Sigmoid colon (tissue), 7 donors: ENCODE measurements around the gene KAT8. TPM values are rescaled to one million over a fixed set of nuclear protein-coding genes. Genes with fewer than 3 reads are reported as not detected.
A peak's percentile ranks its signal among the peaks of the same experiment; 100 is the strongest.

Experiments
- DNase-seq: peaks from one replicate; pipeline ENCODE4 v3.0.0-alpha.2; 2019
- H3K27ac ChIP-seq, 4 donors: fragments of 200-600 bp; sonication (generic); one replicate each; pipeline ENCODE4 v1.5.1; 2016 to 2019; ENCODE audit warnings: mild to moderate bottlenecking in 1 of 4
- H3K27me3 ChIP-seq, 3 donors: fragments of 200-600 bp; sonication (generic); one replicate each; pipeline ENCODE4 v1.5.1; 2019; ENCODE audit warnings: mild to moderate bottlenecking in 1 of 3
- H3K36me3 ChIP-seq, 4 donors: fragments of 200-600 bp; sonication (generic); one replicate each; pipeline ENCODE4 v1.5.1; 2016 to 2019
- H3K4me1 ChIP-seq, 4 donors: fragments of 200-600 bp; sonication (generic); one replicate each; pipeline ENCODE4 v1.5.1; 2017 to 2019
- H3K4me3 ChIP-seq, 4 donors: fragments of 200-600 bp; sonication (generic); one replicate each; pipeline ENCODE4 v1.5.1; 2017 to 2019; ENCODE audit warnings: mild to moderate bottlenecking in 2 of 4, moderate library complexity in 1 of 4
- H3K9me3 ChIP-seq, 4 donors: fragments of 200-600 bp in 3 of 4; sonication (generic) in 3 of 4; one replicate each; pipeline versions ENCODE4 v1.5.1 to v1.6.1; 2013 to 2019
- CTCF ChIP-seq, 4 experiments: fragments of 450-650 bp in 3 of 4; fragments of 200-600 bp in 1 of 4; IDR thresholded peaks; one replicate each; pipeline ENCODE4 v1.5.1; 2016 to 2019; ENCODE audit warnings: antibody characterized with exemption in 4 of 4, mild to moderate bottlenecking in 3 of 4, moderate library complexity in 2 of 4
- EP300 ChIP-seq, 4 donors: sonication (generic); formaldehyde crosslinking; IDR thresholded peaks; one replicate each; pipeline ENCODE4 v1.6.1; 2017; ENCODE audit warnings: antibody characterized with exemption in 4 of 4
- POLR2A ChIP-seq, 2 donors: fragments of 450-650 bp; IDR thresholded peaks; one replicate each; pipeline ENCODE4 v1.6.1; 2016; ENCODE audit warnings: antibody characterized with exemption in 2 of 2, mild to moderate bottlenecking in 2 of 2, moderate library complexity in 2 of 2
- POLR2AphosphoS5 ChIP-seq, 4 donors: sonication (generic); formaldehyde crosslinking; IDR thresholded peaks; one replicate each; pipeline ENCODE4 v1.6.1; 2017; ENCODE audit warnings: antibody characterized with exemption in 4 of 4
- WGBS, 2 donors: extraction: QIAGEN DNeasy Blood & Tissue Kit; methylation state at CpG; one replicate each; pipeline ENCODE4 v1.1.7; 2013; 5-methylcytosine and 5-hydroxymethylcytosine counted together
- intact Hi-C: fragments of 100-400 bp; cut with DNase I; formaldehyde crosslinking; loops from one replicate; pipeline ENCODE4 v1.15.1; 2023
- polyA plus RNA-seq, 3 donors: library from polyadenylated mRNA; stranded (reverse); fragments of 200-250 nt; gene quantifications; one replicate each; pipeline ENCODE4 v1.2.3, GENCODE V29; 2013
- total RNA-seq, 4 donors: library from RNA; depleted of rRNA; stranded (reverse); fragments of >200 nt; gene quantifications; one replicate each; pipeline ENCODE4 v1.1.0, GENCODE V29; 2016
- donor health status: healthy with polysubstance abuse.
- donor health status: Bipolar disorder and iron deficiency.
- donor health status: healthy.

Gene KAT8
- total and polyA plus RNA-seq, 7 donors = 31.2 to 65.7 (median 57.1) TPM

GRCh38 chr16:31109622-31110021, 7.8 kb upstream of the KAT8 start:
- 88 to 93% methylated on average over 12 of the region's 12 CpGs for WGBS, 2 donors

DNA sequence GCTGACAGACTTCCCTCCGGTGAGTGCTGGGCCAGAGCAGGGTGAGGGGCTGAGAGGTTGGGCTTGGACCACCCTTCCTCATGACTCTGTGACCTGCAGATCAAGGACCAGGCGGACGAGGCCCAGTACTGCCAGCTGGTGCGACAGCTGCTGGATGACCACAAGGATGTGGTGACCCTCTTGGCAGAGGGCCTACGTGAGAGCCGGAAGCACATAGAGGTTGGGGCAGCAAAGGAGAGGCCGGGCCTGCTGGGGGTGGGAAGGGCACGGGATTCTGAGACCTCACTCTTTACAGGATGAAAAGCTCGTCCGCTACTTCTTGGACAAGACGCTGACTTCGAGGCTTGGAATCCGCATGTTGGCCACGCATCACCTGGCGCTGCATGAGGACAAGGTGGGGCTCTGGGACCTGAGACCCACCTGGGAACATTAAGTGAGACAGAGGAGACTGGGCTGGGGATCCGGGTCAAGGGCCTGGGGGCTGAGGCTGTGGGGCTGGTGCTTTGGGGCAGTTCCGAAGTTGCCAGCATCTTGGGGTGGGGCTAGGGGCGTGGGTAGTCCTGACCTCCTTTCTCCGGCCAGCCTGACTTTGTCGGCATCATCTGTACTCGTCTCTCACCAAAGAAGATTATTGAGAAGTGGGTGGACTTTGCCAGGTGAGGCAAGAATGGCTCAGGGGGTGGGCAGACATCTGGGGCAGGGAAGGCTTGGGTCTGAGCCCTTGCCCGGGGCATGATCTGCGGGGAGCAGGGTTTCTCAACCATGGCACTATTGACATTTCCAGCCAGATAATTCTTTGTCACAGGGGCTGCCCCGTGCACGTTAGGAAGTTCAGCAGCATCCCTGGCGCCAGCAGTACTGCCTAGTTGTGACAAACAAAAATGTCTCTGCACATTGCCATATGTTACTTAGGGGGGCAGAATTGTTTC, 7.1 kb upstream of the KAT8 start:
- Histone ChIP-seq H3K4me3 (no peak overlapping the region), H3K27me3 (no peaks in the 10 kb centered on the region), H3K36me3 (peaks cover 14 to 38% (median 26%) of the 10 kb centered on the region in 4 donors), H3K27ac (no peak overlapping the region), H3K4me1 (peaks cover 0 to 39% (median 27%) of the 10 kb centered on the region in 4 donors), H3K9me3 (no peaks in the 10 kb centered on the region)
- TF ChIP-seq CTCF (IDR thresholded peaks at IDR 0.05) (no peak), POLR2AphosphoS5 (IDR thresholded peaks at IDR 0.05) (no peak), POLR2A (IDR thresholded peaks at IDR 0.05) (no peak), EP300 (IDR thresholded peaks at IDR 0.05) (no peak)
- intact Hi-C loops = loop anchor here (10.0 kb wide), 1 partner anchor 344 kb away; the partner anchor contains the start of gene ARMC5
- no peak for DNase-seq
- 90 to 91% methylated on average over 26 of the region's 26 CpGs for WGBS, 2 donors

More at GRCh38 chr16:31109622-31110021, 7.8 kb upstream of the KAT8 start:
- TF ChIP-seq POLR2A (IDR thresholded peaks at IDR 0.05) (no peak), EP300 (IDR thresholded peaks at IDR 0.05) (no peak), POLR2AphosphoS5 (IDR thresholded peaks at IDR 0.05) (no peak), CTCF (IDR thresholded peaks at IDR 0.05) (no peak)
- intact Hi-C loops = loop anchor here (5.0 to 10.0 kb wide), 2 partner anchors 33 to 345 kb away; partner anchors contain the start of gene ARMC5
- no peaks in the 10 kb centered on the region for H3K9me3 ChIP-seq
- no peaks in the 10 kb centered on the region for H3K27me3 ChIP-seq
- H3K4me1 ChIP-seq = peaks cover 0 to 36% (median 27%) of the 10 kb centered on the region in 4 donors
- peak overlapping the region in 2 of 4 donors; percentile 86 to 97 for H3K4me3 ChIP-seq
- H3K27ac ChIP-seq = peak overlapping the region; percentile 88 to 89 (median 89)
- H3K36me3 ChIP-seq = peaks cover 14 to 38% (median 26%) of the 10 kb centered on the region in 4 donors
- no peak for DNase-seq

- 93 to 95% methylated on average over 23 of the region's 23 CpGs for WGBS, 2 donors
- Histone ChIP-seq H3K27me3 (no peaks in the 10 kb centered on the region), H3K9me3 (no peaks in the 10 kb centered on the region), H3K4me1 (peaks cover 0 to 34% (median 24%) of the 10 kb centered on the region in 4 donors), H3K27ac (no peak overlapping the region), H3K36me3 (peaks cover 14 to 38% (median 26%) of the 10 kb centered on the region in 4 donors), H3K4me3 (no peak overlapping the region)
- no peak for DNase-seq
- intact Hi-C loops = loop anchor here (10.0 kb wide), 1 partner anchor 343 kb away; the partner anchor contains the start of gene ARMC5
- TF ChIP-seq POLR2A (IDR thresholded peaks at IDR 0.05) = no peak
- no peak for TF ChIP-seq EP300 (IDR thresholded peaks at IDR 0.05)
- TF ChIP-seq POLR2AphosphoS5 (IDR thresholded peaks at IDR 0.05) = no peak
- TF ChIP-seq CTCF (IDR thresholded peaks at IDR 0.05) = no peak
Measured at GRCh38 chr16:31111881-31112466, 5.5 kb upstream of the KAT8 start.

DNA sequence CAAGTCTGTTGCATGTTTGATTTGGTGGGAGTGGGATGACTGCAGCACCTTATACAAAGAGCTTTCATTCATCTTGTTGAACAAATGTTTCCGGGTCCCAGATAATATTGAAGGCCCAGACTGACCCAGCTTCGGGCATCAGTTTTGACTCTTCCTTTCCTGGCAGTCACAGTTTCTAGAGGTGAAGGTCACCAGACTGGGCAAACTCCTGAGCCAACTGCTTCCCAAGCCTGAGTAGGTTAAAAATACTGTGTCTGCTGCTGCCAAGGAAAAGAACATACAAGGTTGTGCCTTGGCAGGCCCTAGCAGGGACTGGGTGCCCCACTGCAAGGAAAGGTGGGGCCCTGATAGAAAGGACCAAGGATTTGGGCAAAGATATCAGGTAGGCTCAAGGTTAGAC, 4.8 kb upstream of the KAT8 start:
- intact Hi-C loops = loop anchor here (10.0 kb wide), 1 partner anchor 342 kb away; the partner anchor contains the start of gene ARMC5
- H3K4me1 ChIP-seq = peaks cover 0 to 34% (median 25%) of the 10 kb centered on the region in 4 donors
- H3K36me3 ChIP-seq = peaks cover 14 to 38% (median 26%) of the 10 kb centered on the region in 4 donors
- no peak overlapping the region for H3K4me3 ChIP-seq
- WGBS, 2 donors = 89 to 91% methylated on average over 2 of the region's 2 CpGs
- H3K27ac ChIP-seq = peak overlapping the region; percentile 35 to 92 (median 47)
- no peaks in the 10 kb centered on the region for H3K9me3 ChIP-seq
- TF ChIP-seq CTCF (IDR thresholded peaks at IDR 0.05) = no peak
- no peak for TF ChIP-seq POLR2A (IDR thresholded peaks at IDR 0.05)
- no peak for DNase-seq
- H3K27me3 ChIP-seq = no peaks in the 10 kb centered on the region
